Ishikawa (cell line): ENCODE results near the gene CCDC187.

Experiments used
- CEBPB ChIP-seq: IDR thresholded peaks from 2 replicates; pipeline ENCODE4 v1.6.1; 2012
- CREB1 ChIP-seq: IDR thresholded peaks from 2 replicates; pipeline ENCODE4 v1.6.1; 2012; ENCODE audit warnings: low read depth
- EGR1 ChIP-seq: IDR thresholded peaks from 2 replicates; pipeline ENCODE4 v1.6.1; 2012
- EP300 ChIP-seq: IDR thresholded peaks from 2 replicates; pipeline ENCODE4 v1.6.1; 2012; ENCODE audit warnings: borderline replicate concordance
- FOXM1 ChIP-seq: IDR thresholded peaks from 2 replicates; pipeline ENCODE4 v1.6.1; 2012; ENCODE audit warnings: low read depth, borderline replicate concordance
- MAX ChIP-seq: IDR thresholded peaks from 2 replicates; pipeline ENCODE4 v1.6.1; 2012
- NFIC ChIP-seq: IDR thresholded peaks from 2 replicates; pipeline ENCODE4 v1.6.1; 2012
- RAD21 ChIP-seq: IDR thresholded peaks from 2 replicates; pipeline ENCODE4 v1.6.1; 2012; ENCODE audit warnings: low read depth
- REST ChIP-seq: IDR thresholded peaks from 2 replicates; pipeline ENCODE4 v1.6.1; 2012; ENCODE audit warnings: low read depth, mild to moderate bottlenecking
- TAF1 ChIP-seq: IDR thresholded peaks from 2 replicates; pipeline ENCODE4 v1.6.1; 2012; ENCODE audit warnings: low read depth, mild to moderate bottlenecking
- TCF12 ChIP-seq: IDR thresholded peaks from 2 replicates; pipeline ENCODE4 v1.6.1; 2012; ENCODE audit warnings: low read depth
- TEAD4 ChIP-seq: IDR thresholded peaks from 2 replicates; pipeline ENCODE4 v1.6.1; 2012
- USF1 ChIP-seq: IDR thresholded peaks from 2 replicates; pipeline ENCODE4 v1.6.1; 2012
- YY1 ChIP-seq: IDR thresholded peaks from 2 replicates; pipeline ENCODE4 v1.6.1; 2012; ENCODE audit warnings: low read depth
- ZBTB7A ChIP-seq: IDR thresholded peaks from 2 replicates; pipeline ENCODE4 v1.6.1; 2012; ENCODE audit warnings: low read depth

Gene CCDC187

GRCh38 chr9:136252846-136253245, 51.0 kb downstream of the CCDC187 start:
- TF ChIP-seq TEAD4 (no peak), TAF1 (no peak), EP300 (no peak), TCF12 (no peak), REST (no peak), CEBPB (no peak), RAD21 (no peak), USF1 (no peak), FOXM1 (no peak), YY1 (no peak), MAX (no peak), EGR1 (no peak), ZBTB7A (no peak)

- TF ChIP-seq FOXM1 (no peak), NFIC (no peak), TCF12 (no peak), EP300 (no peak), CEBPB (no peak), TEAD4 (no peak), USF1 (no peak), TAF1 (no peak), MAX (no peak), REST (no peak), ZBTB7A (no peak), RAD21 (no peak), YY1 (no peak), EGR1 (no peak), CREB1 (no peak)
Observed at GRCh38 chr9:136252281-136252680, 51.6 kb downstream of the CCDC187 start.

GRCh38 chr9:136251264-136252115, 52.4 kb downstream of the CCDC187 start:
- TF ChIP-seq CREB1 (no peak), USF1 (no peak), CEBPB (no peak), ZBTB7A (no peak), MAX (no peak), REST (no peak)

GRCh38 chr9:136250676-136251075, 53.2 kb downstream of the CCDC187 start:
- TF ChIP-seq MAX (no peak), ZBTB7A (no peak), USF1 (no peak), CREB1 (no peak), TEAD4 (no peak), RAD21 (no peak), YY1 (no peak), EGR1 (no peak), FOXM1 (no peak)
